Lower lobe of right lung (tissue), 2 donors: Measurements from ENCODE around the gene NFATC1. TPM values are rescaled to one million over a fixed set of nuclear protein-coding genes. Genes with fewer than 3 reads are reported as not detected.

Experiments used
- ATAC-seq, 2 donors: fragments of 200-7000 bp; cut with Tn5 transposase; one replicate each; pipeline ENCODE4 v1.9.1; 2020 to 2022; ENCODE audit warnings: mild to moderate bottlenecking in 2 of 2, moderate library complexity in 2 of 2
- DNase-seq: peaks from one replicate; pipeline ENCODE4 v3.0.0-alpha.2; 2020
- H3K27ac ChIP-seq: fragments of 200-600 bp; one replicate; pipeline ENCODE4 v1.8.0; 2022
- H3K27me3 ChIP-seq: fragments of 200-600 bp; one replicate; pipeline ENCODE4 v1.8.0; 2022; ENCODE audit warnings: low read depth
- H3K36me3 ChIP-seq: fragments of 200-600 bp; one replicate; pipeline ENCODE4 v1.8.0; 2022; ENCODE audit warnings: mild to moderate bottlenecking
- H3K4me1 ChIP-seq: fragments of 200-600 bp; one replicate; pipeline ENCODE4 v1.8.0; 2022
- H3K4me3 ChIP-seq: fragments of 200-600 bp; one replicate; pipeline ENCODE4 v1.8.0; 2022; ENCODE audit warnings: mild to moderate bottlenecking
- H3K9me3 ChIP-seq: fragments of 200-600 bp; one replicate; pipeline ENCODE4 v1.8.0; 2022
- intact Hi-C: fragments of 100-400 bp; cut with DNase I; formaldehyde crosslinking; loops from one replicate; pipeline ENCODE4 v1.11.0; 2022
- total RNA-seq: library from RNA; stranded (reverse); fragmentation: NEBNext Ultra II Directional; extraction: Animal tissue kit (Norgen Biotek cat#: 25700); gene quantifications from one replicate; pipeline ENCODE4 v1.2.1, GENCODE V29; 2021
- TF ChIP-seq, protein P1 (sequence below): fragments of 200-600 bp; IDR thresholded peaks from one replicate; pipeline ENCODE4 v1.8.0; 2022; ENCODE audit warnings: antibody characterized with exemption, mild to moderate bottlenecking
- donor health status: DM: no; HTN: yes; CAD: no; lungs with severe emphysema.

The NFATC1 gene
- total RNA-seq, 1 donor from 2014 or later: 21.4 TPM

DNA sequence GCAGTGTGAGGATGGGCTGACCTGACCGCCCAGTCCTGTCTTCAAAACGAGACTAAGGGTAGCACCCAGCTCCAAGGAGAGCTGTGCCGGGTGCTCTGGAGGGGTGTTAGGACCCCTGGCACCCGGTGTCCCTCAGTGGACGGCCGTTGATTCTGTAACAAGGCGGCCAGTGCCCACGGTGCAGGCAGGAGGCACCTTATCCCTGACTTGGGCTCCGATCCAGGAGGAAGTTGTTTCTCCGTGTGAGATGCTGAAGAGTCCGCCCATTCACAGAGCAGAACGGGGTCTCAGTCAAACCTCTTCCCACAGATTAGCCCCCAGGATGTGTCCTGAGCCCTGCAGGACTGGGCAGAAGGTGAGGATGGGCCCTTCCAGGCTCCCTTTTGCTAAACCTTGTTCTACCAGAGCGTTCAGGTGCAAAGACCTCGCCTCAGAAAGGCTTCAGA, 123.0 kb downstream of the NFATC1 start:
- peak in 1 of 2 donors; percentile 20 for ATAC-seq
- no peak for DNase-seq
- intact Hi-C loops: no loop called here
- Histone ChIP-seq H3K4me3 (no peak overlapping the region), H3K4me1 (peaks cover 18% of the 10 kb centered on the region), H3K27me3 (no peaks in the 10 kb centered on the region), H3K36me3 (no peaks in the 10 kb centered on the region), H3K9me3 (no peaks in the 10 kb centered on the region), H3K27ac (no peak overlapping the region)
- TF ChIP-seq, protein P1, sequence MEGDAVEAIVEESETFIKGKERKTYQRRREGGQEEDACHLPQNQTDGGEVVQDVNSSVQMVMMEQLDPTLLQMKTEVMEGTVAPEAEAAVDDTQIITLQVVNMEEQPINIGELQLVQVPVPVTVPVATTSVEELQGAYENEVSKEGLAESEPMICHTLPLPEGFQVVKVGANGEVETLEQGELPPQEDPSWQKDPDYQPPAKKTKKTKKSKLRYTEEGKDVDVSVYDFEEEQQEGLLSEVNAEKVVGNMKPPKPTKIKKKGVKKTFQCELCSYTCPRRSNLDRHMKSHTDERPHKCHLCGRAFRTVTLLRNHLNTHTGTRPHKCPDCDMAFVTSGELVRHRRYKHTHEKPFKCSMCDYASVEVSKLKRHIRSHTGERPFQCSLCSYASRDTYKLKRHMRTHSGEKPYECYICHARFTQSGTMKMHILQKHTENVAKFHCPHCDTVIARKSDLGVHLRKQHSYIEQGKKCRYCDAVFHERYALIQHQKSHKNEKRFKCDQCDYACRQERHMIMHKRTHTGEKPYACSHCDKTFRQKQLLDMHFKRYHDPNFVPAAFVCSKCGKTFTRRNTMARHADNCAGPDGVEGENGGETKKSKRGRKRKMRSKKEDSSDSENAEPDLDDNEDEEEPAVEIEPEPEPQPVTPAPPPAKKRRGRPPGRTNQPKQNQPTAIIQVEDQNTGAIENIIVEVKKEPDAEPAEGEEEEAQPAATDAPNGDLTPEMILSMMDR: no peak

DNA sequence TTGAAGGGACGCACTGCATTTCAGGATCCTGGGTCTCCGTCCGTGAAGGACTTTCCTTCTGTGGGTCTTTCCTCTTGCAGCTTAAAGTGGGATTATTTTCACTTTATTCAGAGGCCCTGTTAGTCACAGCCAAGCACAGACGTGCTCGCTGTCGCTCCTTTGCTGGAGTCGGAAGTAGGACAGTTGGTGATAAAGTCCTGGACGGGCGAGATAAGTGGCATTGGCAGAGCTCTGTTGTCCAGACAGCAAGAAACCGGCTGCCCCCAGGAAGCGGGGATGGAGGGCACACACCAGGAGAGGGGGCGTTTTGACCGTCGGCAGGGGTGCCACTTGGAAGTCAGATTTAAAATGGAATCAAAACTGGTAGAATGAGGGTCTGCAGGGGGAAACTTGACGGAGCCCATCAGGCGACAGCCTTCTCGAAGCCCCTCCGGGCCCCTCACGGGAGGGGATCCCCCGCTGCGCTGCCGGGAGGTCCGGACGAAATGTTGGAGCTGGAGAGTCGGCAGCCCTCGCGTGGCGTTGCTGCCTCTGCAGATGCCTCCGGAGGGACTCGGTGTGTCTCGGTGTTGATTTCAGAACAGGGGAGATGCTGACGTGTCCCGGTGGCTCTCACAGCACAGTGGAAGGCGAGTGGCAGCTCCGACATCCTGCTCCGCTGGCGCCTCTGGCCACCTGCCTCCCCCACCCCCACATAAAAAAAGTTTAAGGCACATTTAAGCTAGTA, 124.2 kb downstream of the NFATC1 start:
- ATAC-seq (no peak), DNase-seq (peak; percentile 32)
- Histone ChIP-seq H3K27ac (no peak overlapping the region), H3K4me1 (peaks cover 18% of the 10 kb centered on the region), H3K9me3 (no peaks in the 10 kb centered on the region), H3K4me3 (peak overlapping the region; percentile 6), H3K36me3 (no peaks in the 10 kb centered on the region), H3K27me3 (no peaks in the 10 kb centered on the region)
- intact Hi-C loops: loop anchor here (10.0 kb wide), 1 partner anchor 135 kb away; no protein-coding TSS in a partner anchor
- TF ChIP-seq, protein P1: no peak

DNA sequence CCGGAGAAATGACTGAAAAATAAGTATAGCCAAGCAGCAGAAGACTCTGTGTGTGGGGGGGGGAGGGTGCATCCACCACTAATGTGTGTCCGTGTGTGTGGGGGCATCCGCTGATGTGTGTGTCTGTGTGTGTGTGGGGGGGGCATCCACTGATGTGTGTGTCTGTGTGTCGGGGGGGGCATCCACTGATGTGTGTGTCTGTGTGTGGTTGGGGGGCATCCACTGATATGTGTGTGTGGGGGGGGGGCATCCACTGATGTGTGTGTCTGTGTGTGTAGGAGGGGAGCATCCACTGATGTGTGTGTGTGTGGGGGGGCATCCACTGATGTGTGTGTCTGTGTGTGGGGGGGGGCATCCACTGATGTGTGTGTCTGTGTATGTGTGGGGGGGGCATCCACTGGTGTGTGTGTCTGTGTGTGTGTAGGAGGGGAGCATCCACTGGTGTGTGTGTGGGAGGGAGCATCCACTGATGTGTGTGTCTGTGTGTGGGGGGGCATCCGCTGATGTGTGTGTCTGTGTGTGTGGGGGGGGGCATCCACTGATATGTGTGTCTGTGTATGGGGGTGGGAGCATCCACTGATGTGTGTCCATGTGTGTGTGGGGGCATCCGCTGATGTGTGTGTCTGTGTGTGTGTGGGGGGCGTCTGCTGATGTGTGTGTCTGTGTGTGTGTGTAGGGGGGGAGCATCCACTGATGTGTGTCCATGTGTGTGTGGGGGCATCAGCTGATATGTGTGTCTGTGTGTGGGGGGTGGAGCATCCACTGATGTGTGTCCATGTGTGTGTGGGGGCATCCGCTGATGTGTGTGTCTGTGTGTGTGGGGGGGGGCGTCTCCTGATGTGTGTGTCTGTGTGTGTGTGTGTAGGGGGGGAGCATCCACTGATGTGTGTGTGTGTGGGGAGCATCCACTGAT, 125.0 kb downstream of the NFATC1 start:
- intact Hi-C loops: loop anchor here (10.0 kb wide), 1 partner anchor 136 kb away; no protein-coding TSS in a partner anchor
- Histone ChIP-seq H3K9me3 (no peaks in the 10 kb centered on the region), H3K4me1 (peaks cover 21% of the 10 kb centered on the region), H3K27me3 (no peaks in the 10 kb centered on the region), H3K4me3 (peak overlapping the region; percentile 6), H3K27ac (no peak overlapping the region), H3K36me3 (no peaks in the 10 kb centered on the region)
- ATAC-seq: no peak
- DNase-seq: peak; percentile 29
- TF ChIP-seq, protein P1: no peak

DNA sequence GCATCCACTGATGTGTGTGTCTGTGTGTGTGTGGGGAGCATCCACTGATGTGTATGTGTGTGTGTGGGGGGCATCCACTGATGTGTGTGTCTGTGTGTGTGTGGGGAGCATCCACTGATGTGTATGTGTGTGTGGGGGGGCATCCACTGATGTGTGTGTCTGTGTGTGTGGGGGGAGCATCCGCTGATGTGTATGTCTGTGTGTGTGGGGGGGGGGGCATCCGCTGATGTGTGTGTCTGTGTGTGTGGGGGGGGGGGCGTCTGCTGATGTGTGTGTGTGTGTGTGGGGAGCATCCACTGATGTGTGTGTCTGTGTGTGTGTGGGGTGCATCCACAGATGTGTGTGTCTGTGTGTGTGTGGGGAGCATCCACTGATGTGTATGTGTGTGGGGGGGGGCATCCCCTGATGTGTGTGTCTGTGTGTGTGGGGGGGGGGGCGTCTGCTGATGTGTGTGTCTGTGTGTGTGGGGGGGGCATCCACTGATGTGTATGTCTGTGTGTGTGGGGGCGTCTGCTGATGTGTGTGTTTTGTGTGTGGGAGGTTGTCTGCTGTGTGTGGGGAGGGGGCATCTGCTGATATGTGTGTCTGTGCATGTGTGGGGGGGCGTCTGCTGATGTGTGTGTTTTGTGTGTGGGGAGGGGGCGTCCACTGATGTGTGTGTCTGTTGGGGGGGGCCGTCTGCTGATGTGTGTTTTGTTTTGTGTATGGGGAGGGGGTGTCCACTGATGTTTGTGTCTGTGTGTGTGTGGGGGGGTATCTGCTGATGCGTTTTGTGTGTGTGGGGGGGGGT, 125.9 kb downstream of the NFATC1 start:
- DNase-seq (peak; percentile 20), ATAC-seq (no peak)
- TF ChIP-seq, protein P1: no peak
- Histone ChIP-seq H3K4me3 (no peak overlapping the region), H3K4me1 (peaks cover 30% of the 10 kb centered on the region), H3K27me3 (no peaks in the 10 kb centered on the region), H3K36me3 (no peaks in the 10 kb centered on the region), H3K27ac (no peak overlapping the region), H3K9me3 (no peaks in the 10 kb centered on the region)
- intact Hi-C loops: loop anchor here (10.0 kb wide), 1 partner anchor 137 kb away; no protein-coding TSS in a partner anchor
